IPS-20b (cell line): ENCODE results near the gene KRTAP12-1.
"Not testable (repeated sequence)": the region's sequence is repeated elsewhere in the genome, so short reads cannot be mapped to it uniquely, and the experiment has no call there.

Source experiments
- H3K27ac ChIP-seq: one replicate; pipeline ENCODE4 v1.5.1; 2013; ENCODE audit warnings: low read length
- H3K27me3 ChIP-seq: 2 replicates; pipeline ENCODE4 v1.6.1; 2013; ENCODE audit warnings: mild to moderate bottlenecking, low read length, inconsistent platforms; ENCODE audit not compliant: insufficient read depth
- H3K36me3 ChIP-seq: 2 replicates; pipeline ENCODE4 v1.6.1; 2013; ENCODE audit warnings: low read depth, mild to moderate bottlenecking, inconsistent platforms, low read length, moderate library complexity; ENCODE audit not compliant: insufficient read depth
- H3K4me1 ChIP-seq: 2 replicates; pipeline ENCODE4 v1.6.1; 2013; ENCODE audit warnings: mild to moderate bottlenecking, control low read depth, inconsistent platforms, low read length, moderate library complexity; ENCODE audit not compliant: insufficient read depth
- H3K4me3 ChIP-seq: 2 replicates; pipeline ENCODE4 v1.5.1; 2013; ENCODE audit warnings: mild to moderate bottlenecking, low read length, inconsistent platforms
- H3K9ac ChIP-seq: 2 replicates; pipeline ENCODE4 v1.6.1; 2013; ENCODE audit warnings: low read depth, mild to moderate bottlenecking, inconsistent platforms, low read length, moderate library complexity
- H3K9me3 ChIP-seq: 2 replicates; pipeline ENCODE4 v1.6.1; 2013; ENCODE audit warnings: mild to moderate bottlenecking, low read depth, low read length, inconsistent platforms; ENCODE audit not compliant: insufficient read depth

The KRTAP12-1 gene

GRCh38 chr21:44703731-44704635, 22.0 kb upstream of the KRTAP12-1 start:
- Histone ChIP-seq H3K27ac (no peak overlapping the region), H3K4me1 (peaks cover 31% of the 10 kb centered on the region), H3K27me3 (peaks cover 52% of the 10 kb centered on the region), H3K36me3 (no peaks in the 10 kb centered on the region), H3K4me3 (peak overlapping the region; percentile 54; the same call in 1 of the 2 replicates), H3K9me3 (no peaks in the 10 kb centered on the region), H3K9ac (peak overlapping the region; percentile 58; the same call in 1 of the 2 replicates)

DNA sequence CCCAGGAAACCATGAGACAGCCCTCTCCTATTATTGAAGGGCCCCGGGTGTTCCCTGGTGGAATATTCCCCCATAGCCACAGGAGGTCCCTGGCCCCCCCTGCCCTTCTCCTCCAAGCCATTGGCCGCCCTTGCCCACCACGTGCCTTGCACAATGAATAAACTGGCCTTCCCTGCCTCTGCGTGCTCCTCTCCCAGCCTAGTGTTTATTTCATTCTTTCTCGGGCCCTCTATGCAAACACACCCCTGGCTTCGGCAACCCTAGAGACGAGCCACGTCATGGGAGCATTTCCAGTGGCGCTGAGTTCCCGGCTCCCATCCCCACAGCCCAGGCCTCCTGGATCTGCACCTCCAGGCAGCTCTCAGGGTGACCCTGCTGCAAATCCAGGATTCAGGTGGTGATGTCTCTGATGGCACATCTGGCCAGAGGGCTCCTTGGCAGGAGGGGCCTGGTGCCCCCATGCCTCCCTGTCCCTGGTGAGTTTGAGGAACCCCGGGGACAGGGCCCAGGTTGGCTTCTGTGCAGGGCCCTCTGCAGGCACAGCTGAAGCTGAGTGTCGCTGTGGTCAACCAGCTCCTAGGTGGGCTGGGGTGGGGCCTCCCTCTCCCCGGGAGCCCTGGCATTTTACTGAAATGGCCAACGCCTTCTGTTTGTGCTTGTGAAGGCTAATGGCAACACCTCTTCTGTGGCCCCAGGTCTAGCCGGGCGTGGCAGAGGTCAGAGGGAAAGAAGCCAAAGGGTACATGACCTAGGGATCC, 21.2 kb upstream of the KRTAP12-1 start:
- Histone ChIP-seq H3K4me1 (peaks cover 25% of the 10 kb centered on the region), H3K4me3 (no peak overlapping the region), H3K9ac (no peak overlapping the region; the same call in 1 of the 2 replicates), H3K27ac (no peak overlapping the region), H3K36me3 (no peaks in the 10 kb centered on the region), H3K27me3 (peaks cover 44% of the 10 kb centered on the region), H3K9me3 (no peaks in the 10 kb centered on the region)

- Histone ChIP-seq H3K4me3 (no peak overlapping the region), H3K27ac (no peak overlapping the region), H3K4me1 (peaks cover 29% of the 10 kb centered on the region), H3K9ac (no peak overlapping the region), H3K9me3 (no peaks in the 10 kb centered on the region), H3K36me3 (no peaks in the 10 kb centered on the region), H3K27me3 (peaks cover 36% of the 10 kb centered on the region)
Measured at GRCh38 chr21:44702111-44702972, 20.4 kb upstream of the KRTAP12-1 start.

GRCh38 chr21:44701541-44701940, 19.6 kb upstream of the KRTAP12-1 start:
- peaks cover 28% of the 10 kb centered on the region for H3K27me3 ChIP-seq

GRCh38 chr21:44701023-44701400, 19.0 kb upstream of the KRTAP12-1 start:
- peaks cover 23% of the 10 kb centered on the region for H3K27me3 ChIP-seq
- no peak overlapping the region for H3K9ac ChIP-seq
- H3K4me3 ChIP-seq = no peak overlapping the region
- H3K27ac ChIP-seq = no peak overlapping the region
- no peaks in the 10 kb centered on the region for H3K36me3 ChIP-seq
- no peaks in the 10 kb centered on the region for H3K9me3 ChIP-seq
- peaks cover 26% of the 10 kb centered on the region for H3K4me1 ChIP-seq

More at GRCh38 chr21:44701541-44701940, 19.6 kb upstream of the KRTAP12-1 start:
- Histone ChIP-seq H3K9ac (no peak overlapping the region), H3K4me1 (peaks cover 29% of the 10 kb centered on the region), H3K36me3 (no peaks in the 10 kb centered on the region), H3K9me3 (no peaks in the 10 kb centered on the region), H3K27ac (no peak overlapping the region), H3K4me3 (no peak overlapping the region)

DNA sequence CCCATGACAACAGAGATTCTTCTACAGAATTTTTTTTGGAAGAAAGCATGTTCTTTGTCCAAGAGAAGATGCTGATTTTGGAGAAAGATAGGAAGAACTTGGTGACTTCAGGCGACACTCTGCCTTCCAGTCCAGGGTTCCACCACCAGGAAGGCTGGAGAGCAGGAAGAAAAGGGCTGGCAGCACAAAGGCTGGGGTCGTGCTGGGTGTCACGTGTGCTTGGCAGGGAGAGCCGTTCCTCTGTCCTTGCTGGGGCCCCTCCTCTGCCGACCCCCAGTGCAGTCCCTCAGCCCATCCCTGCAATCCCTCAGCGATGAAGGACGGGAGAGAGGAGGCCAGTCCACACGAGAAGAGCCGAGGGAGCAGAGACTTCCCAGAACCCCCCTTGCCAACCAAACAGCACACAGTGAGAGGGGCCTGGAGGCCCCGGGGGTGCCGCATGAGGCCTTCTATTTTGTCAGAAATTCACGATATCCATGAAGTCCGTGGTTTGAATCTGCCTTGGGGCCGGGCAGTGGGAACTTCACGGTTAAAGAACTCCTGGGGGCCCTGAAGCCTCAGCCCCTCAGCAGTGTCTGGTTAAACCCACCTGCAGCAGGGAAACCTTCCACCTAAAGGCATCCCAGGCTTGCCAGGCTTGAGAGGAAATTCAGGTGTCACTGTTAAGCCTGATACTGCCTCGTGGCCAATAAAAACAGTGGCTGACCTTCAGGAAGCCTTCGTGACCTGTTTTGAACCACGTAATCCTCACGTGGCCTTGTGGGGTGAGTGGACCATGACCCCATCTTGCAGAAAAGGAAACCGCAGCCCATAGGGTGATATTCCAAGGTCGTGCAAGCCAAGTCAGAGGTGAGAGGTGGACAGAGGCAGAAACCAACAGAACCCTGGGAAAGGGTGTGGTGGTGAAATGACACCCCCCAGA, 18.4 kb upstream of the KRTAP12-1 start:
- Histone ChIP-seq H3K4me3 (no peak overlapping the region), H3K4me1 (peaks cover 26% of the 10 kb centered on the region), H3K27me3 (peaks cover 20% of the 10 kb centered on the region)

DNA sequence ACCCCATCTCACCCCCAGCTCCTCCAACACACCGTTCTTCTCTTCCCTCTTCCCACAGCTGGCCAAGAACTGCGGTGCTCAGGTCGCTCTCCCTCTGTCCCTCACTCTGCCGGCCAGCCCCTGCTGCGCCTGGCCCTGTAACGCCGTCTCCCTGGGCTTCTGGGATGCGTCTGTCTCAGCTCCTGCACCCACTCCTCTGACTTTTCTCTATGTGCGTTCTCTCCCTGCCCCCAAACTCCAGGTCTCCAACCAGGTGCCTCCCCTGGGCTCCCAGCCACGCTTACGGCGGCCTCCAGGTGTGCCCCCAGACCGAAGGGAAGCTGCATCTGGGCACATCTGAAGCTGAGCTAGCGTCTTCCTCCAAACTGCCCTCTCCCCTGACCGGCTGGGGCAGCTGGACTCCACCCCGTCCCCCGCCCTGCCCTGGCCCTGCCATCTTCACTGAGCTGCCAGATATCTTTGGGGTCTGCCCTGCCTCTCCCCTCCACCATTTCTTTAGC, 17.6 kb upstream of the KRTAP12-1 start:
- Histone ChIP-seq H3K36me3 (no peaks in the 10 kb centered on the region), H3K4me1 (peaks cover 23% of the 10 kb centered on the region), H3K9ac (no peak overlapping the region), H3K9me3 (no peaks in the 10 kb centered on the region), H3K27ac (no peak overlapping the region), H3K4me3 (no peak overlapping the region), H3K27me3 (peaks cover 17% of the 10 kb centered on the region)

More for the DNA sequence above, 18.4 kb upstream of the KRTAP12-1 start:
- Histone ChIP-seq H3K9ac (no peak overlapping the region), H3K27ac (no peak overlapping the region), H3K36me3 (no peaks in the 10 kb centered on the region), H3K9me3 (no peaks in the 10 kb centered on the region)

GRCh38 chr21:44697811-44698734, 16.1 kb upstream of the KRTAP12-1 start:
- Histone ChIP-seq H3K9ac (no peak overlapping the region), H3K27me3 (peaks cover 2% of the 10 kb centered on the region)

GRCh38 chr21:44697172-44697810, 15.3 kb upstream of the KRTAP12-1 start, which contains the start of gene KRTAP10-12:
Gene KRTAP10-12 (plus strand): TSS chr21:44697172. CDS start chr21:44697202, 30 bp downstream.
- not testable (repeated sequence) for H3K9ac ChIP-seq, H3K4me3 ChIP-seq, H3K27ac ChIP-seq, H3K36me3 ChIP-seq, H3K27me3 ChIP-seq, H3K4me1 ChIP-seq
- peaks cover 11% of the 10 kb centered on the region; the same call in 1 of the 2 replicates for H3K9me3 ChIP-seq

More at GRCh38 chr21:44697811-44698734, 16.1 kb upstream of the KRTAP12-1 start:
- Histone ChIP-seq H3K4me1 (peaks cover 9% of the 10 kb centered on the region; the same call in 1 of the 2 replicates), H3K36me3 (no peaks in the 10 kb centered on the region), H3K9me3 (peaks cover 6% of the 10 kb centered on the region; the same call in 1 of the 2 replicates), H3K4me3 (no peak overlapping the region), H3K27ac (no peak overlapping the region)
